ENCODE results near the gene WEE1. TPM values are rescaled to one million over a fixed set of nuclear protein-coding genes. Genes with fewer than 3 reads are reported as not detected.

WEE1 gene
- total RNA-seq, 2 donors from 2014 or later, result 16.7 to 24.0 TPM

DNA sequence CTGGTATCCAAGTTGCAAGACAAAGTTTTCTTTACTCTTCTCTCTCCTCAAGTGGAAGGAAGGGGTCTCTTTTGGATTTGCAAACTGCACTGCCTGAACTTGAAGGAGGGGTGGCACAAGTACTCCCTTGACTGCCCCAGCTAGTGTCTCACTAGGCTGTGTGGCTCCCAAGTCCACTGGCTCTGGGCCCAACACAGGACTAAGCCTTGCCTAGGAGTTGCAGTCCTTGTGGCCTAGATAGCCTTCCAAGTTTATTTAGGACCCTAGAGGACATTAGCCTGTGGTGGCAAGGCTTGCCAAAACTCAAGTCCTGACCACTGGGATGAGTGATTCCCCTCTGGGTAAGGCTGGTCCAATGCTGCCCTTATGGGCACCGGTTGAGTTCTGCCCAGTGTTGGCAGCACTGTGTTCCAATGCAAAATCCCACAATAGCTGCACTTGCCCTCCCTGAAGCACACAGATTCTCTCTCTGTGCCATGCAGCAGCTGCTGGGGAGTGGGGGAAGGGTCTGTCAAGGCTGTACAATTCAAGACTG is 10.2 kb upstream of the WEE1 start:
- intact Hi-C loops (cut with DNase I), result no loop called here
- DNase-seq (ENCODE audit: low spot score), result no peak

DNA sequence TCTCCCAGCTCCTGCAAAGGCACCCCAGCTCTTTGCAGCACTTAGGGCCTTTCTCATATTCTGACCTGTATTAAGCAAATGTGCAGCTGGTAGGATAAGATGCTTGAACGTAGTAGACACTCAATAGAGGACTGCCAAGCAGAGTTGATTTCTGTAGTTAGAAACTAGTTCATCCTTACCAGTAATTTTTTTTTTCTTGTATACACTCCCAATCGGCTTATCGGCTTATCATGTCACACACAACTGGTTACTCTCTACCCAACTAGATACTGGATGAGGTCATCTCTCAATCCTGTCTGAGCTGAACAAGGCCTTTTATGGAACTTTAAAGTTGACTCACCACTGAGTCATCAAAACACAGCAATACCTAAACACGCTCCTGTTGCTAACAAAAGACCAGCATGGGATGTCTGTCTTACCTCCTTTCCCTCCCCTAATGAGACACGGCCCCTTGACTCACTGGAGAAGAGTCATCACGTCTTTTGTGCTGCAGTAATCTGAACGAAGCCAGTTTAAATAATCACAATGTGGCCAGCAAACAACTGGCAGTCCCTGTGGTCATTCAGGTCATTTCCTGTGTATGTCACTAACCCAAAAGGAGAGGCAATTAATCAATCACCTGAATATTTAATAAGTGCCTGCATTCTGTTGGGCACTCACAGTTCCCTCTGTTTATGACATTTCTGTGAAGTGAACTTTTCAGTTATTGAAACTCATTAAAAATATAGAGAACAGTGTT is 7.5 kb upstream of the WEE1 start:
- intact Hi-C loops (cut with DNase I), result loop anchor here in 1 of 2 donors (5.0 kb wide), 1 partner anchor 34 kb away; no protein-coding TSS in a partner anchor
- DNase-seq (ENCODE audit: low spot score), result no peak

DNA sequence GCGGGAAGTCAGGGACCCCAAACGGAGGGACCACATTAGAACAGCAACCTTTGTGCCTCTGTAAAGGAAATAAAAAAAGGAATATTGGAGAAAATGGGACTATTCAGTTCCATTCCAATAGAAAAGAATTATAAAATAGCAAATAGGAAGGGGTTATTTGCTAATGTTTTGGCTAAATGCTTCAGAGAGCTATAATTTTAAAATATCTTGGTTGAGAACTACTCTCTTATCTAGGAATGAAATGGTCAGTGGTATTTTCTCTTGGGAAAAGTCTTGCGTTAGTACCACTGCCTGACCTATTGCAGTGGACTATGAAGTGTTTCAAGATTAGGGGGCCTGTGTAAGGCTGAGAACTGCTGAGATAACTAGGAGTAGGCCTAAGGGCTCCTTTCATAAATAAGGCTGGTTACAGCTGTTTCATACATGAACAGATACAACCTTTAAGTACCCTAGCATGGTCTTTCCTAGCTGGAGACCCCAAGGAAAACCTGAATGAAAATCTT is 6.9 kb upstream of the WEE1 start:
- intact Hi-C loops (cut with DNase I), result loop anchor here in 1 of 2 donors (5.0 kb wide), 1 partner anchor 34 kb away; no protein-coding TSS in a partner anchor
- DNase-seq (ENCODE audit: low spot score), result no peak

- no peak for DNase-seq (ENCODE audit: low spot score)
- intact Hi-C loops (cut with DNase I), result loop anchor here in 1 of 2 donors (5.0 kb wide), 1 partner anchor 35 kb away; no protein-coding TSS in a partner anchor
These were observed 6.1 kb upstream of the WEE1 start for GRCh38 chr11:9567401-9567800.

DNA sequence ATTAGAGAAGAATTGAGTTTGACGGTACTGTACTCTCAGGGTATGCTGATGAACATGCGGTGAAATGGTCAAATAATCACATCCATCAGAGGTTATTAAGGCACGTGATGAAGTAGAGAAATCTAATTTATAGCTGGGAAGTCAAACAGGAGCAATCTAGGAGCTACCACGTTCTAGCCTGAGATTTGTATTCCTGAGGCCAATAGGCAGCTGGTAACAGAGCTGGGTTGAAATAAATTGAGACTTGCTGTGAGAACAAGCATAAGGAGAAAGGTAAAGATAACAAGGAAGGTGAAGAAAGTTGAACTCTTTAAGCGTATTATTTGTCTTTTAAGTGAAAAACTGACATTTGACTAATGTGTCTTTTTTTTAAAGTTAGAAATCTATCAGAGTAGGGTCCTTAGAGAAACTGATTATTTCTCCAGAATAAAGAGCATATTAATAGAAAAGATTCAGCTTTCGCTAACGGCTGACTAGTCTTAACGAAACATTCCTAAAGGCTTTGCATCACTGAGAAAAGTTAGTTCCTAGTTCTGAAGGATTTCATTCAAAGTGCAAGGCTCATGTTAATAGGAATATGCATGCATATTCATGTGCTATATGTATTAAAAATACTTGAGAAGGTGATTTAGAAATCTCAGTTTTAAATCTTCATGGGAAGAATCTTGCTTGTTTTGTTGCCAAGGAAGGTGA is 5.2 kb upstream of the WEE1 start:
- no peak for DNase-seq (ENCODE audit: low spot score)
- intact Hi-C loops (cut with DNase I), result loop anchor here in 1 of 2 donors (5.0 kb wide), 1 partner anchor 36 kb away; no protein-coding TSS in a partner anchor

DNA sequence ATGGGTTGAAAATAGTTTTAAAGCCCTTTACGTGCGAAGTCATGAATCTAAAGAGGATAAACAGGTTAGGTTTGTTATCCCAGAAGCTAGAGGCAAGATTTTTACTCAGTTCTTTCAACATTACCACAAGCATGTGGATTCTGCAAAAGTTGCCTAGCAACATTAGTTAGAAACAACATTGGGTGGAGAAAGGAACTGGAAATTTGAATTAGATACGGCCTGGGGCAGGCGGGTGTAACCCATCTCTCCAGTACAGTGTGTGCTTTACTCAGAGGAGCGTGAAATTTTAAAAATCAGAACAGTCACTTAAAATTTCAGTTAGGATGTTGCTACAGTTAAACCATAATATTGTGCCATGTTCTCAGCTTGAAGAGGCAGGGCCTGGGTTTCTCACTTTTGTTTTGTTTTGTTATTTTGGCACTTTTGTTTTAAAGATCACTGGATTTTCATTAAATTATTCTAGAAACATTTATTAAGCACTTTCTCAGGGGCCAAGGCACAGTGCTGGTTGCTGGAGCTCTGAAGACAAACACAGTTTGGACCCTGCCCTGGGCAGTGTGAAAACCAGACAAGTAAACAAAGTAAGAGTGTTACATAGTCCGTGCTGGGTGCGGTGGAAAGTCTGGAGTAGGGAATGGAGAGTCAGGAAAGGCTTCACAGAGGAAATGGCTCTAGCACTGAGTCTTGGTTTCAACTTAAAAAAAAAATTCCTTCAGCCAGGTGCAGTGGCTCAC is 4.4 kb upstream of the WEE1 start:
- intact Hi-C loops (cut with DNase I), result loop anchor here in 1 of 2 donors (5.0 kb wide), 1 partner anchor 37 kb away; no protein-coding TSS in a partner anchor

DNA sequence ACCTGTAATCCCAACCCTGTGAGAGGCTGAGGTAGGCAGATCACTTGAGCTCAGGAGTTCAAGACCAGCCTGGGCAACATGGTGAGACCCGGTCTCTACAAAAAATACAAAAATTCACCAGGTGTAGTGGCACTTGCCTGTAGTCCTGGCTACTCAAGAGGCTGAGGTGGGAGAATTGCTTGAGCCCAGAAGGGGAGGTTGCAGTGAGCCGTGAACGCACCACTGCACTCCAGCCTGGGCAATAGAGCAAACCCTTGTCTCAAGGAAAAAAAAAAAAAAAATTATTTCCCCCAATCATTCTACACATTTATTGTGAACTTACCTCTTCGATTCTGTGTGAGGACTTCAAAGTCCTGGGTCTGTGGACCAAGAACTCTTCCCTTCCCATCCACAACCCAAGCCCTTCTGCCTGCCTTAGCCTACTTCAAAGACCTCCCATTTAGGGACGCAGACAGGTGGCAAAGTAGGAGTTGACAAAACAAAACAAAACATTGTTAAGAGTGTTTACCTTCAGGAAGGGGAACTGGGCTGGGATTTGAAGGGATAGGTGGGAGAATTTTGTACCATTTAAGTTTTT is 3.8 kb upstream of the WEE1 start:
- DNase-seq (ENCODE audit: low spot score), result no peak
- intact Hi-C loops (cut with DNase I), result loop anchor here in 1 of 2 donors (5.0 kb wide), 2 partner anchors 37 to 43 kb away; no protein-coding TSS in a partner anchor

More for the DNA sequence above, 4.4 kb upstream of the WEE1 start:
- peak; percentile 87 for DNase-seq (ENCODE audit: low spot score)

DNA sequence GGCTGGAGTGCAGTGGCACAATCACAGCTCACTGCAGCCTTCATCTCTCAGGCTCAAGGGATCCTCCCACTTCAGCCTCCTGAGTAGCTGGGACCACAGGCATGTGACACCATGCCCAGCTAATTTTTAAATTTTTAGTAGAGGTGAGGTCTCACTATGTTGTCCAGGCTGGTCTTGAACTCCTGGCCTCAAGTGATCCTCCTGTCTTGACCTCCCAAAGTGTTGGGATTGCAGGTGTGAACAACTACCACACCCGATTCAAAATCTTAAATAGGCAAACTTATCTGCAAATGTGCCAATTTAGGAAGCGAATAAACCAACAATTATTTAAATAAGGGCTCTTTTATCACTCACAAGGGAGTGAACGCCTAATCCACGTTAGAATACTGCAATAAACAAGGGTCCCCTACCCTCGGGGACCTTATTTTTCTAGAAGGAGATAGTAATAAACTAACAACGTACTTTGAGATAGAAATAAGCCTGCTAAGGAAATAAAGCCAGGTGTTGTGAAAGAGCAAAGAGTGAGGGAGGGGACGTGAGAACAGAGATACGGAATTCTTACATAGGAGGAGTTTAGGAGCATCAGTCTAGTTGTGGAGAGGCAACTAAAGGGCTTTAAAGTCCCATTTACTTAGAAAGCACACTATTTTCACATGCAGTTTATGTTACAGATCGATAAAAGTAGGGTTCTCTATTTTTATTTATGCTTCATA is 3.0 kb upstream of the WEE1 start:
- intact Hi-C loops (cut with DNase I), result loop anchor here in 1 of 2 donors (5.0 kb wide), 1 partner anchor 42 kb away; no protein-coding TSS in a partner anchor
- no peak for DNase-seq (ENCODE audit: low spot score)

DNA sequence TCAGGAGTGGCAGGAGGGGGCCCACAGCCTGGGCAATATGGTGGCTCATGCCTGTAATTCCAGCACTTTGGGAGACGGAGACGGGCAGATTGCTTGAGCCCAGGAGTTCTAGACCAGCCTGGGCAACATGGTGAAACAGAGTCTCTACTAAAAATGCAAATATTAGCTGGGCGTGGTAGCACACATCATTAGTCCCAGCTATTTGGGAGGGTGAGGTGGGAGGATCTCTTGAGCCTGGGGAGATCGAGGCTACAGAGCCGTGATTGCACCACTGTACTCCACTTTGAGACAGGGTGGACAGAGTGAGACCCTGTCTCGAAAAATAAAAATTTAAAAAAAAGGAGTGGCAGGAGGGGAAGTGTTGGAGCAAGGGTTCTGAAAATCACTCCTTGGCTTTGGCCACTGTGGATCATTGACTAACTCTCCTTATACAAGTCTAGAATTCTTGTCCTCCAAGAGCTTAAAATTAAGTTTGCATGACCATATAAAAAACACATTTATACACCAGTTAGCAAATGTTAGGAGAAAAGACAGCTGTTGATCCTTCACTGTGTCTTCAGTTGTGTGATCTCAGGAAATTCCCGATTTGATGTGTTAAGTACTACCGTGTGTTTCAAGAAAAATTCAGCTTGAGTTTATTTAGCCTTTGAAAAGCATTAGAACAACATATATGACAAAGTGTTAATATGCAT is 2.3 kb upstream of the WEE1 start:
- intact Hi-C loops (cut with DNase I), result loop anchor here in 1 of 2 donors (5.0 kb wide), 1 partner anchor 41 kb away; no protein-coding TSS in a partner anchor

DNA sequence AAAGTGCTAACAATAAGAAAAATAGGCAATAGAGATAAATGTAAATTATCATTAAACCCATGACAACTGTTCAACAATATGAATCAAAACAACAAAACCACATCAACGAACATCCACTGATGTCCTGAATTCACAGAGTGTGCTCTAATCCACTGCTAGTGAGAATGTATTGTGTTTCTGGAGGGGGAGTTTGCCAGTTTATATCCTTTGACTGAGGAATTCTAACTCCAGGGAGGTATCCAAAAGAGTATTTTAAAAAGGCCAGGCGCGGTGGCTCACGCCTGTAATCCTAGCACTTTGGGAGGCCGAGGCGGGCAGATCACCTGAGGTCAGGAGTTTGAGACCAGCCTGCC is 1.7 kb upstream of the WEE1 start:
- intact Hi-C loops (cut with DNase I), result loop anchor here in 1 of 2 donors (5.0 kb wide), 1 partner anchor 41 kb away; no protein-coding TSS in a partner anchor
- DNase-seq (ENCODE audit: low spot score), result no peak

More for the DNA sequence above, 2.3 kb upstream of the WEE1 start:
- DNase-seq (ENCODE audit: low spot score), result no peak

DNA sequence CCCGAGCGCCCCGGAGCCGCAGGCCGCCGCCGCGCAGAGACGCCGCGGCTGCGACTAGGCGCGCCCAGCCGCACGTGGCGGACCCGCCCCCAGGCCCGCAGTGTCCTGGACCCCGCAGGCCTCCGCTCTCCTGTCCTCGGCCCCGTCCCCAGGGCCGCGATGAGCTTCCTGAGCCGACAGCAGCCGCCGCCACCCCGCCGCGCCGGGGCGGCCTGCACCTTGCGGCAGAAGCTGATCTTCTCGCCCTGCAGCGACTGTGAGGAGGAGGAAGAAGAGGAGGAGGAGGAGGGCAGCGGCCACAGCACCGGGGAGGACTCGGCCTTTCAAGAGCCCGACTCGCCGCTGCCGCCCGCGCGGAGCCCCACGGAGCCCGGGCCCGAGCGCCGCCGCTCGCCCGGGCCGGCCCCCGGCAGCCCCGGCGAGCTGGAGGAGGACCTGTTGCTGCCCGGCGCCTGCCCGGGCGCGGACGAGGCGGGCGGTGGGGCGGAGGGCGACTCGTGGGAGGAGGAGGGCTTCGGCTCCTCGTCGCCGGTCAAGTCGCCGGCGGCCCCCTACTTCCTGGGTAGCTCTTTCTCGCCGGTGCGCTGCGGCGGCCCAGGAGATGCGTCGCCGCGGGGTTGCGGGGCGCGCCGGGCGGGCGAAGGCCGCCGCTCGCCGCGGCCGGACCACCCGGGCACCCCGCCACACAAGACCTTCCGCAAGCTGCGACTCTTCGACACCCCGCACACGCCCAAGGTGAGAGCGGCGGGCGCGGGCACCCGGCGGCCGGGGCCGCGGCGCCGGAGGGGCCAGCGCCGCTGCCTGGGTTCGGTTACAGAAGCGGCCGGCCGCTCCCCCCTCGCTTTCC is 528 bp downstream of the WEE1 start:
- intact Hi-C loops (cut with DNase I), result loop anchor here in 1 of 2 donors (5.0 kb wide), 1 partner anchor 38 kb away; no protein-coding TSS in a partner anchor
- peak; percentile 85 for DNase-seq (ENCODE audit: low spot score)

DNA sequence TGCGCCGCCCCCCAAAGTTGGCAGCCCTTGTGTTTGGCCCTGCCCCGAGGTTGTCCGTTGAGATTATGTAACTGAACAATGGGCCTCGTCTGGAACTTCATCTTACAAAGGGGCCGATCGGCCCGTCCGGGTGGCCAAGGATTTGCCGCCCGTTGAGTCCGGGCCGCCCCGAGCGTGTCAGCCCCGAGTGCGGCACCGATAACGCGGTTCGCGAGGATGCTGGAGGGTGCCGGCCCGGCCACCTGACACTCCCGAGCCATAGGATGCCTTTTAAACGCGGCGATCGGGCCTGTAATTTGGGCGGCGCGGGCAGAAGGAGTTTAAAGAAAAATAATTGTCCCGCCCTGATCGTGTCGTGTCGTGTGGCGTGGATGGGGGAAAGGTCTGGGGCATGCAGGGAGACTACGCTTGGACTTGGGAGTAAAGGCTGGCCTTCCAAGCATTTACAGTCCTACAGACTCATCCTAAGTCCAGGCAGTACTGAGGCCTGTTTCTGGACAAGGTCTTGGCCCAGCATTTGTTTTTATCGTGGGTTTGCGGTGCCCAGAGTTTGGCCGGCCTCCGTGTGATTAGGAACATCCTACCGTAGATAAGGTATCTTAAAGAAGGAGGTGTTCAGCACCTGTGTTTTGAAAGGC is 1.3 kb downstream of the WEE1 start:
- intact Hi-C loops (cut with DNase I), result loop anchor here in 1 of 2 donors (5.0 kb wide), 1 partner anchor 38 kb away; no protein-coding TSS in a partner anchor
- DNase-seq (ENCODE audit: low spot score), result peak; percentile 84

DNA sequence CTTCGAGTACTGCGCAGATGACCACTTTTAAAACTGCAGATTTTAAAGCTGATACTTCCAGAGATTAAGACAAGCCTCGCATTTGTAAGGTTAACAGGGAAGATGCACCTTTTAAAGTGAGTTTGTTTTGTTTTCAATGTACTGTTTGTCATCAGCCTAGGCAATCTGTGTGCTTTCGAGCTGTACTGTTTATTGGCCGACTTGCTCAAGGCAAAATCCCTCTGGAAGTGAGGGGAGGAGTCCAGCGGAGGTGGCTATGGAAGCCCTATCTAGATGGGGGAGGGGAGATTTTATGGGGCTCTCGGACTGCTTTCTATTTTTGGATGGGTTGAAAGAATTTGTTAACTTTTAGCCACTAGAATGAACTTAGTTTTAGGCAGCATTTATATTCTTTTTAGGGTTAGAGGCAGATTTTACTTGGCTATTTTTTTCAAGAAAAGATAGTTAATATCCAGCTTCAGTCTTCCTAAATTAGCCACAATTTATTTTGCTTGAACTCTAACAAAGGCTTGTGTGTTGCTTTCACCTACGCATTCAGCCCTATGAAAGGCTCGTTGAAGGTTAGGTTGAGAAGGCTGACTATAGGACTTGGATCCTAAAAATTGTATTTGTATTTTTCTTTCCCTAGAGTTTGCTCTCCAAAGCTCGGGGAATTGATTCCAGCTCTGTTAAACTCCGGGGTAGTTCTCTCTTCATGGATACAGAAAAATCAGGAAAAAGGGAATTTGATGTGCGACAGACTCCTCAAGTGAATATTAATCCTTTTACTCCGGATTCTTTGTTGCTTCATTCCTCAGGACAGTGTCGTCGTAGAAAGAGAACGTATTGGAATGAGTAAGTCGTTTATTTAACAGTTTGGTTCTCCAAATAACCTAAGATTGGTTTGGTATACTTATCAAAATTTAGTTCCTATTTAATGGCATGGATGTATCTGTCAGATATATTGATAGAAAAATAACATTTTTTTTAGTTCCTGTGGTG is 2.1 kb downstream of the WEE1 start:
- intact Hi-C loops (cut with DNase I), result no loop called here
- no peak for DNase-seq (ENCODE audit: low spot score)

- no peak for DNase-seq (ENCODE audit: low spot score)
- intact Hi-C loops (cut with DNase I), result no loop called here
These were observed 3.4 kb downstream of the WEE1 start for GRCh38 chr11:9576701-9577381.
